Placental pericyte (primary cell): Measurements from ENCODE around the gene RAPGEFL1. TPM values are rescaled to one million over a fixed set of nuclear protein-coding genes. Genes with fewer than 3 reads are reported as not detected.

Experiments
- small RNA-seq: library from RNA; depleted of rRNA; stranded (forward); fragments of <200 nt; gene quantifications from one replicate; pipeline ENCODE3, GENCODE V24; 2012; ENCODE audit warnings: low replicate concordance
- total RNA-seq: library from RNA; depleted of rRNA; stranded (reverse); fragments of >200 nt; gene quantifications from 2 replicates; pipeline ENCODE4 v1.2.3, GENCODE V29; 2012

The RAPGEFL1 gene, protein sequence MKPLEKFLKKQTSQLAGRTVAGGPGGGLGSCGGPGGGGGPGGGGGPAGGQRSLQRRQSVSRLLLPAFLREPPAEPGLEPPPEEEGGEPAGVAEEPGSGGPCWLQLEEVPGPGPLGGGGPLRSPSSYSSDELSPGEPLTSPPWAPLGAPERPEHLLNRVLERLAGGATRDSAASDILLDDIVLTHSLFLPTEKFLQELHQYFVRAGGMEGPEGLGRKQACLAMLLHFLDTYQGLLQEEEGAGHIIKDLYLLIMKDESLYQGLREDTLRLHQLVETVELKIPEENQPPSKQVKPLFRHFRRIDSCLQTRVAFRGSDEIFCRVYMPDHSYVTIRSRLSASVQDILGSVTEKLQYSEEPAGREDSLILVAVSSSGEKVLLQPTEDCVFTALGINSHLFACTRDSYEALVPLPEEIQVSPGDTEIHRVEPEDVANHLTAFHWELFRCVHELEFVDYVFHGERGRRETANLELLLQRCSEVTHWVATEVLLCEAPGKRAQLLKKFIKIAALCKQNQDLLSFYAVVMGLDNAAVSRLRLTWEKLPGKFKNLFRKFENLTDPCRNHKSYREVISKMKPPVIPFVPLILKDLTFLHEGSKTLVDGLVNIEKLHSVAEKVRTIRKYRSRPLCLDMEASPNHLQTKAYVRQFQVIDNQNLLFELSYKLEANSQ
- 2.0 and 2.2 TPM in 2 replicates for total RNA-seq

DNA sequence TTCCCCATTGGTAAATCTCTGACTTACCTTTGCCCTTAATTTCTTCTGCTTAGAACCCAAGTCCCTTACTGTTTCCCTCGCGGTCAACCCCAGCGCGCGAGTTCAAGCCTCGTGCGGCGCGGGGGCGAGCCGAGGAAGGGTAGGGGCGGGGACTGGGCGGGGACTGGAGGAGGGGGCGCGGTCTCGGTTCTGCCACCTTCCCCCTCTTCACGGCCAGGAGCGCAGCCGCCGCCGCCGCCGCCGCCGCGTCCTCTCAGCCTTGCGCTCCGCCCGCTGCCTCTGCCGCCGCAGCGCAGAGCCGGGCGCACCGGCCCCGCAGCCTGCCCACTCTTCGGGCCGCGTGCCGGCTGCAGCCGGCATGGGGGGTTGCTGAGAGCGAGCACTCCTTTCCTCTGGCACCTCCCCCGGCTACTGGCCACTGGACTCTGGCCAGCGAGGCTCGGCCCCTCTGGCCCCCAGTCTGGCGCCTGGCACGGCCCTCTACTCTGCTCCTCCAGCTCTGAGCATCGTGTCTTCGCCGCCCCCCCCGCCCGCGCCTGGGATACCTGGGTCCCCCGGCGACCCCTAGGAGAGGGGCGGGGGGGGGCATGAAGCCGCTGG lies at the start of gene RAPGEFL1:
TSS of gene RAPGEFL1 (plus strand) at position 196 of the 600 bp plus-strand sequence. CDS start at position 588, 392 bp downstream.

DNA sequence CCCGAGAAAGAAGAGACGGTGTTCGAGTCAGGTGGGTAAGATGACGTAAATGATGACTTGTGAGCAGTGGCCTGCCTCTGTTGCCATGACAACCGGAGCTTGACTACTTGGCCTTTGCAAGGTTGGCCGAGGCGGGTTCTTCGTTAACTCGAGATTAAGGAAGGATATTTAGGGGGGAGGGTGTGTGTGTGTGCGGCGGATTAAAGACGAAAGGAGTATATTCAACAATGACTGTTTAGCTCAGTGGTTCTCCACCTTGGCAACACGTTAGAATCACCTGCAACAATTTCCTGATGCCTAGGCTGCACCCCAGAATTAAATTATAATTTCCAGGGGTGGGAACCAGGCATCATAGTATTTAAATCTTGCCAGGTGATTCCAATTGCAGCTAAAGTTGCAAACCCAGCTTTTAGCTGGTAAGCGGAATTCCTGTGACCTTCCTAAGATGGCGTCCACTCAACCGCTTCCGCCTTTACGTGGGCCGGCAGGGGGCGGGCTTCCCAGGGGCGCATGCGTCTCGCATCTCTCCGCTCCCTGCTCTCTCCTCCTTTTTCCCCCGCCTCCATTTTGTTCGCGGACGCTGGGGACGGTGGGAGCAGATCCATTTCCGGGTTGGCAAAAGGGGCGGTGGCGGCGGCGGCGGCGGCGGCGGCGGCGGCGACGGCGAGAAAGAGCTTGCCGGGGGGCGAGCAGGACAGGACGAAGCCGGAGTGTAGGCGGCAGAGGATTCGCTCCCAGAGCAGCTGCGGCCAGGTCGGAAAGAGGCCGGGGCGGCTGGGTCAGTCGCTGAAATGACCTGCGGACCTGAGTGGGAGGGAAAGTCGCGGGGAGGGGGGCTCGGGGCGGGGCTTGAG lies 41.7 kb downstream of the RAPGEFL1 start, which contains the start of gene WIPF2:
TSS of gene WIPF2 (plus strand) at position 565 of the 854 bp plus-strand sequence. CDS start 37,156 bp downstream, outside the sequence.

Small RNA genes within 50 kb of the gene (small RNA-seq; reads per million reads assigned to genes)
- gene MIR6867 = not detected

Other genes starting within 250 kb of the RAPGEFL1 start
- 38.5 and 47.5 TPM in 2 replicates for gene ORMDL3, start 249.9 kb upstream of the RAPGEFL1 start, total RNA-seq
- gene LRRC3C, start 249.7 kb upstream of the RAPGEFL1 start, total RNA-seq = not detected in 2 replicates
- not detected in 2 replicates for gene GSDMA, start 214.5 kb upstream of the RAPGEFL1 start, total RNA-seq
- 112 and 229 TPM in 2 replicates for gene PSMD3, start 196.7 kb upstream of the RAPGEFL1 start, total RNA-seq
- 6.8 and 29.1 TPM in 2 replicates for gene CSF3, start 162.0 kb upstream of the RAPGEFL1 start, total RNA-seq
- gene MED24, start 123.1 kb upstream of the RAPGEFL1 start, total RNA-seq = 50.6 and 85.5 TPM in 2 replicates
- gene THRA, start 114.5 kb upstream of the RAPGEFL1 start, total RNA-seq = 20.8 and 31.7 TPM in 2 replicates
- 2.8 and 3.7 TPM in 2 replicates for gene NR1D1, start 76.9 kb upstream of the RAPGEFL1 start, total RNA-seq
- 56.3 and 64.6 TPM in 2 replicates for gene MSL1, start 55.5 kb upstream of the RAPGEFL1 start, total RNA-seq
- 30.0 and 47.8 TPM in 2 replicates for gene CASC3, start 36.9 kb upstream of the RAPGEFL1 start, total RNA-seq
- gene WIPF2, start 41.8 kb downstream of the RAPGEFL1 start, total RNA-seq = 6.3 and 9.2 TPM in 2 replicates
- 33.7 and 40.8 TPM in 2 replicates for gene CDC6, start 110.4 kb downstream of the RAPGEFL1 start, total RNA-seq
- 27.6 and 30.4 TPM in 2 replicates for gene RARA, start 131.7 kb downstream of the RAPGEFL1 start, total RNA-seq
- gene GJD3, start 187.3 kb downstream of the RAPGEFL1 start, total RNA-seq = 0.44 and 3.9 TPM in 2 replicates
- 2.2 and 151 TPM in 2 replicates for gene TOP2A, start 240.4 kb downstream of the RAPGEFL1 start, total RNA-seq